Effector memory CD4-positive, alpha-beta T cell (primary cell): Measurements from ENCODE around the gene SLC44A1.

Source experiments
- DNase-seq, 3 donors: peaks; one replicate each; pipeline ENCODE4 v3.0.0-alpha.2; 2020
- H3K27ac ChIP-seq: 2 replicates; pipeline ENCODE4 v1.7.0; 2013; ENCODE audit warnings: mild to moderate bottlenecking, low read length, moderate library complexity; ENCODE audit not compliant: insufficient read depth, poor library complexity, severe bottlenecking
- H3K27me3 ChIP-seq: replicated peaks from 2 replicates; pipeline ENCODE4 v1.7.0; 2013; ENCODE audit warnings: mild to moderate bottlenecking, low read length; ENCODE audit not compliant: insufficient read depth, control insufficient read depth, poor library complexity, severe bottlenecking
- H3K36me3 ChIP-seq: 2 replicates; pipeline ENCODE4 v1.7.0; 2013; ENCODE audit warnings: mild to moderate bottlenecking, low read length, moderate library complexity; ENCODE audit not compliant: control insufficient read depth, insufficient read depth
- H3K4me1 ChIP-seq: 2 replicates; pipeline ENCODE4 v1.7.0; 2013; ENCODE audit warnings: low read length, mild to moderate bottlenecking; ENCODE audit not compliant: control insufficient read depth, insufficient read depth, poor library complexity, severe bottlenecking
- H3K4me3 ChIP-seq: 2 replicates; pipeline ENCODE4 v1.7.0; 2013; ENCODE audit warnings: low read length, low read depth, mild to moderate bottlenecking; ENCODE audit not compliant: insufficient read depth, poor library complexity, severe bottlenecking
- H3K9me3 ChIP-seq: 2 replicates; pipeline ENCODE4 v1.7.0; 2013; ENCODE audit warnings: mild to moderate bottlenecking, low read length, moderate library complexity; ENCODE audit not compliant: control insufficient read depth

SLC44A1 gene

GRCh38 chr9:105339849-105340248, 95.4 kb downstream of the SLC44A1 start:
- no peaks in the 10 kb centered on the region for H3K4me1 ChIP-seq
- peaks cover 6% of the 10 kb centered on the region for H3K36me3 ChIP-seq
- H3K27ac ChIP-seq: no peak overlapping the region
- H3K9me3 ChIP-seq: no peaks in the 10 kb centered on the region
- no peak overlapping the region for H3K4me3 ChIP-seq
- DNase-seq: no peak
- no peaks in the 10 kb centered on the region for H3K27me3 ChIP-seq

GRCh38 chr9:105341434-105342146, 97.1 kb downstream of the SLC44A1 start:
- Histone ChIP-seq H3K4me3 (no peak overlapping the region), H3K36me3 (peaks cover 6% of the 10 kb centered on the region), H3K9me3 (no peaks in the 10 kb centered on the region), H3K27me3 (no peaks in the 10 kb centered on the region), H3K27ac (no peak overlapping the region), H3K4me1 (no peaks in the 10 kb centered on the region)
- no peak for DNase-seq

GRCh38 chr9:105342147-105342505, 97.7 kb downstream of the SLC44A1 start:
- no peaks in the 10 kb centered on the region for H3K9me3 ChIP-seq
- H3K4me3 ChIP-seq: no peak overlapping the region
- H3K4me1 ChIP-seq: no peaks in the 10 kb centered on the region
- H3K36me3 ChIP-seq: peaks cover 6% of the 10 kb centered on the region
- DNase-seq: no peak
- H3K27ac ChIP-seq: no peak overlapping the region
- H3K27me3 ChIP-seq: no peaks in the 10 kb centered on the region

- H3K9me3 ChIP-seq: no peaks in the 10 kb centered on the region
- H3K27ac ChIP-seq: no peak overlapping the region
- H3K4me3 ChIP-seq: no peak overlapping the region
- no peaks in the 10 kb centered on the region for H3K27me3 ChIP-seq
- DNase-seq: no peak
- H3K36me3 ChIP-seq: no peaks in the 10 kb centered on the region
- no peaks in the 10 kb centered on the region for H3K4me1 ChIP-seq
Observed at GRCh38 chr9:105344283-105344682, 99.8 kb downstream of the SLC44A1 start.

GRCh38 chr9:105345626-105346025, 101.2 kb downstream of the SLC44A1 start:
- no peaks in the 10 kb centered on the region for H3K4me1 ChIP-seq
- H3K36me3 ChIP-seq: no peaks in the 10 kb centered on the region
- H3K9me3 ChIP-seq: no peaks in the 10 kb centered on the region
- no peaks in the 10 kb centered on the region for H3K27me3 ChIP-seq
- no peak overlapping the region for H3K27ac ChIP-seq
- H3K4me3 ChIP-seq: no peak overlapping the region
- DNase-seq: no peak

GRCh38 chr9:105346273-105346672, 101.8 kb downstream of the SLC44A1 start:
- H3K9me3 ChIP-seq: no peaks in the 10 kb centered on the region
- H3K4me3 ChIP-seq: no peak overlapping the region
- H3K27me3 ChIP-seq: no peaks in the 10 kb centered on the region
- no peak for DNase-seq
- no peaks in the 10 kb centered on the region for H3K4me1 ChIP-seq
- no peak overlapping the region for H3K27ac ChIP-seq
- H3K36me3 ChIP-seq: no peaks in the 10 kb centered on the region

GRCh38 chr9:105354448-105354847, 110.0 kb downstream of the SLC44A1 start:
- DNase-seq: no peak
- Histone ChIP-seq H3K27me3 (no peaks in the 10 kb centered on the region), H3K4me3 (no peak overlapping the region), H3K4me1 (no peaks in the 10 kb centered on the region), H3K36me3 (no peaks in the 10 kb centered on the region), H3K9me3 (no peaks in the 10 kb centered on the region), H3K27ac (no peak overlapping the region)

GRCh38 chr9:105355781-105356180, 111.3 kb downstream of the SLC44A1 start:
- Histone ChIP-seq H3K27ac (no peak overlapping the region), H3K36me3 (peaks cover under 1% of the 10 kb centered on the region), H3K4me3 (no peak overlapping the region), H3K4me1 (no peaks in the 10 kb centered on the region), H3K9me3 (no peaks in the 10 kb centered on the region), H3K27me3 (no peaks in the 10 kb centered on the region)
- no peak for DNase-seq

GRCh38 chr9:105357937-105358336, 113.5 kb downstream of the SLC44A1 start:
- Histone ChIP-seq H3K4me1 (no peaks in the 10 kb centered on the region), H3K9me3 (no peaks in the 10 kb centered on the region), H3K36me3 (peaks cover 10% of the 10 kb centered on the region), H3K4me3 (no peak overlapping the region), H3K27ac (no peak overlapping the region), H3K27me3 (no peaks in the 10 kb centered on the region)
- no peak for DNase-seq

- Histone ChIP-seq H3K27ac (no peak overlapping the region), H3K27me3 (no peaks in the 10 kb centered on the region), H3K9me3 (no peaks in the 10 kb centered on the region), H3K4me1 (no peaks in the 10 kb centered on the region), H3K36me3 (peaks cover 10% of the 10 kb centered on the region), H3K4me3 (no peak overlapping the region)
- no peak for DNase-seq
Observed at GRCh38 chr9:105359892-105360291, 115.4 kb downstream of the SLC44A1 start.
